Naive B cell (primary cell): ENCODE results near the gene NANOG. TPM values are rescaled to one million over a fixed set of nuclear protein-coding genes. Genes with fewer than 3 reads are reported as not detected.
A peak's percentile ranks its signal among the peaks of the same experiment; 100 is the strongest.
"Not testable (repeated sequence)": the region's sequence is repeated elsewhere in the genome, so short reads cannot be mapped to it uniquely, and the experiment has no call there.

ENCODE experiments used
- ATAC-seq, 2 donors: fragments of 150-1000 bp; cut with Tn5 transposase; 2 replicates each; pipeline ENCODE4 v1.10.0; 2021; ENCODE audit warnings: low read depth in 2 of 2, mild to moderate bottlenecking in 2 of 2, moderate library complexity in 2 of 2
- DNase-seq: peaks from one replicate; pipeline ENCODE4 v3.0.0; 2022
- H3K27ac Mint-ChIP-seq, 6 donors: one replicate each; pipeline ENCODE4 v1.8.0; 2020 to 2022; ENCODE audit warnings: mild to moderate bottlenecking in 6 of 6, mixed read lengths in 6 of 6, moderate library complexity in 5 of 6, inconsistent platforms in 2 of 6
- H3K27me3 Mint-ChIP-seq, 3 donors: one replicate each; pipeline ENCODE4 v1.8.0; 2021 to 2022; ENCODE audit warnings: mixed read lengths in 3 of 3, mild to moderate bottlenecking in 1 of 3
- H3K36me3 Mint-ChIP-seq, 2 donors: one replicate each; pipeline ENCODE4 v1.8.0; 2020 to 2022; ENCODE audit warnings: mixed read lengths in 2 of 2, inconsistent platforms in 1 of 2, mild to moderate bottlenecking in 1 of 2
- H3K4me1 Mint-ChIP-seq, 3 donors: one replicate each; pipeline ENCODE4 v1.8.0; 2020 to 2022; ENCODE audit warnings: mixed read lengths in 3 of 3, inconsistent platforms in 1 of 3, mild to moderate bottlenecking in 1 of 3, moderate library complexity in 1 of 3
- H3K4me3 Mint-ChIP-seq, 8 donors: one replicate each; pipeline ENCODE4 v1.8.0; 2020 to 2022; ENCODE audit warnings: mild to moderate bottlenecking in 8 of 8, mixed read lengths in 8 of 8, moderate library complexity in 8 of 8, inconsistent platforms in 2 of 8
- H3K9me3 Mint-ChIP-seq, 7 donors: one replicate each; pipeline ENCODE4 v1.8.0; 2020 to 2022; ENCODE audit warnings: mixed read lengths in 7 of 7, mild to moderate bottlenecking in 5 of 7, inconsistent platforms in 2 of 7, moderate library complexity in 1 of 7
- polyA plus RNA-seq, 6 donors: library from polyadenylated mRNA; unstranded; fragments of 300-500 nt; fragmentation: Illumina TruSeq; gene quantifications; one replicate each; pipeline ENCODE4 v1.2.3, GENCODE V29; 2021; ENCODE audit warnings: low read depth in 6 of 6

NANOG gene
- polyA plus RNA-seq, 6 donors from 2014 or later: not detected

GRCh38 chr12:7783433-7783832 is 5.8 kb upstream of the NANOG start:
- DNase-seq, H3K4me3 Mint-ChIP-seq, H3K27ac Mint-ChIP-seq, H3K36me3 Mint-ChIP-seq, H3K9me3 Mint-ChIP-seq, H3K4me1 Mint-ChIP-seq, ATAC-seq: not testable (repeated sequence)
- peaks cover 4 to 22% (median 18%) of the 10 kb centered on the region in 3 donors for H3K27me3 Mint-ChIP-seq

GRCh38 chr12:7784701-7785100 is 4.5 kb upstream of the NANOG start:
- Mint-ChIP-seq H3K4me1 (no peaks in the 10 kb centered on the region), H3K27me3 (peaks cover 7 to 27% (median 18%) of the 10 kb centered on the region in 3 donors), H3K4me3 (no peak overlapping the region), H3K36me3 (no peaks in the 10 kb centered on the region), H3K9me3 (no peaks in the 10 kb centered on the region), H3K27ac (no peak overlapping the region)
- DNase-seq (no peak), ATAC-seq (no peak)

- Mint-ChIP-seq H3K9me3 (no peaks in the 10 kb centered on the region), H3K4me1 (no peaks in the 10 kb centered on the region), H3K27ac (no peak overlapping the region), H3K36me3 (no peaks in the 10 kb centered on the region), H3K4me3 (no peak overlapping the region), H3K27me3 (peaks cover 7 to 28% (median 18%) of the 10 kb centered on the region in 3 donors)
- no peak for ATAC-seq
- DNase-seq: no peak
These were observed 1.5 kb upstream of the NANOG start for GRCh38 chr12:7787574-7788293.

- H3K27me3 Mint-ChIP-seq: peaks cover 7 to 28% (median 20%) of the 10 kb centered on the region in 3 donors
- H3K4me1 Mint-ChIP-seq: no peaks in the 10 kb centered on the region
These were observed 925 bp upstream of the NANOG start for GRCh38 chr12:7788294-7788660.

GRCh38 chr12:7793211-7793610 is 4.0 kb downstream of the NANOG start:
- no peaks in the 10 kb centered on the region for H3K4me1 Mint-ChIP-seq
- no peak for DNase-seq
- no peak overlapping the region for H3K4me3 Mint-ChIP-seq
- ATAC-seq: no peak
- H3K36me3 Mint-ChIP-seq: no peaks in the 10 kb centered on the region
- no peak overlapping the region for H3K27ac Mint-ChIP-seq
- no peaks in the 10 kb centered on the region for H3K9me3 Mint-ChIP-seq
- H3K27me3 Mint-ChIP-seq: peaks cover 3 to 10% (median 9%) of the 10 kb centered on the region in 3 donors

More at GRCh38 chr12:7788294-7788660, 925 bp upstream of the NANOG start:
- DNase-seq (no peak), ATAC-seq (no peak)
- Mint-ChIP-seq H3K9me3 (no peaks in the 10 kb centered on the region), H3K36me3 (no peaks in the 10 kb centered on the region), H3K27ac (no peak overlapping the region), H3K4me3 (no peak overlapping the region)

GRCh38 chr12:7797269-7797668 is 8.1 kb downstream of the NANOG start:
- not testable (repeated sequence) for DNase-seq, H3K4me1 Mint-ChIP-seq, ATAC-seq, H3K27ac Mint-ChIP-seq, H3K27me3 Mint-ChIP-seq, H3K4me3 Mint-ChIP-seq, H3K9me3 Mint-ChIP-seq, H3K36me3 Mint-ChIP-seq

GRCh38 chr12:7797698-7798398 is 8.6 kb downstream of the NANOG start:
- DNase-seq (no peak), ATAC-seq (no peak)
- no peaks in the 10 kb centered on the region for H3K9me3 Mint-ChIP-seq
- H3K27ac Mint-ChIP-seq: peak overlapping the region in 1 of 6 donors; percentile 47
- H3K36me3 Mint-ChIP-seq: no peaks in the 10 kb centered on the region
- H3K4me3 Mint-ChIP-seq: no peak overlapping the region
- peaks cover 0 to 8% (median 0%) of the 10 kb centered on the region in 3 donors for H3K27me3 Mint-ChIP-seq
- H3K4me1 Mint-ChIP-seq: no peaks in the 10 kb centered on the region

- H3K9me3 Mint-ChIP-seq, DNase-seq, H3K36me3 Mint-ChIP-seq, ATAC-seq, H3K27ac Mint-ChIP-seq, H3K4me3 Mint-ChIP-seq, H3K27me3 Mint-ChIP-seq, H3K4me1 Mint-ChIP-seq: not testable (repeated sequence)
These were observed 9.6 kb downstream of the NANOG start for GRCh38 chr12:7798750-7799308.

GRCh38 chr12:7801460-7801859 is 12.3 kb downstream of the NANOG start:
- ATAC-seq: no peak
- H3K36me3 Mint-ChIP-seq: no peaks in the 10 kb centered on the region

GRCh38 chr12:7806319-7806718 is 17.1 kb downstream of the NANOG start:
- H3K27me3 Mint-ChIP-seq, H3K36me3 Mint-ChIP-seq, H3K4me1 Mint-ChIP-seq, DNase-seq, H3K9me3 Mint-ChIP-seq, H3K27ac Mint-ChIP-seq, ATAC-seq, H3K4me3 Mint-ChIP-seq: not testable (repeated sequence)

More at GRCh38 chr12:7801460-7801859, 12.3 kb downstream of the NANOG start:
- Mint-ChIP-seq H3K4me1 (peaks cover 0 to 2% (median 0%) of the 10 kb centered on the region in 3 donors), H3K4me3 (no peak overlapping the region), H3K27me3 (no peaks in the 10 kb centered on the region), H3K27ac (no peak overlapping the region), H3K9me3 (no peaks in the 10 kb centered on the region)
- no peak for DNase-seq

GRCh38 chr12:7806863-7807487 is 17.8 kb downstream of the NANOG start:
- no peaks in the 10 kb centered on the region for H3K36me3 Mint-ChIP-seq

GRCh38 chr12:7825754-7826153 is 36.6 kb downstream of the NANOG start:
- DNase-seq: not testable (repeated sequence)

More at GRCh38 chr12:7806863-7807487, 17.8 kb downstream of the NANOG start:
- Mint-ChIP-seq H3K4me1 (peaks cover 0 to 2% (median 0%) of the 10 kb centered on the region in 3 donors), H3K9me3 (no peaks in the 10 kb centered on the region), H3K27me3 (peaks cover 0 to 5% (median 3%) of the 10 kb centered on the region in 3 donors), H3K4me3 (no peak overlapping the region), H3K27ac (no peak overlapping the region)
- DNase-seq: peak; percentile 29
- peak; percentile 45 to 55 for ATAC-seq

GRCh38 chr12:7829737-7830136 is 40.5 kb downstream of the NANOG start:
- not testable (repeated sequence) for H3K27me3 Mint-ChIP-seq, H3K27ac Mint-ChIP-seq, H3K4me3 Mint-ChIP-seq, H3K9me3 Mint-ChIP-seq, H3K4me1 Mint-ChIP-seq, ATAC-seq, DNase-seq, H3K36me3 Mint-ChIP-seq

More at GRCh38 chr12:7825754-7826153, 36.6 kb downstream of the NANOG start:
- H3K27me3 Mint-ChIP-seq, ATAC-seq, H3K4me3 Mint-ChIP-seq, H3K27ac Mint-ChIP-seq, H3K4me1 Mint-ChIP-seq, H3K36me3 Mint-ChIP-seq, H3K9me3 Mint-ChIP-seq: not testable (repeated sequence)
